ENCODE data around the gene PPM1B.
A peak's percentile ranks its signal among the peaks of the same experiment; 100 is the strongest.
"Not testable (repeated sequence)": the region's sequence is repeated elsewhere in the genome, so short reads cannot be mapped to it uniquely, and the experiment has no call there.

PPM1B gene

DNA sequence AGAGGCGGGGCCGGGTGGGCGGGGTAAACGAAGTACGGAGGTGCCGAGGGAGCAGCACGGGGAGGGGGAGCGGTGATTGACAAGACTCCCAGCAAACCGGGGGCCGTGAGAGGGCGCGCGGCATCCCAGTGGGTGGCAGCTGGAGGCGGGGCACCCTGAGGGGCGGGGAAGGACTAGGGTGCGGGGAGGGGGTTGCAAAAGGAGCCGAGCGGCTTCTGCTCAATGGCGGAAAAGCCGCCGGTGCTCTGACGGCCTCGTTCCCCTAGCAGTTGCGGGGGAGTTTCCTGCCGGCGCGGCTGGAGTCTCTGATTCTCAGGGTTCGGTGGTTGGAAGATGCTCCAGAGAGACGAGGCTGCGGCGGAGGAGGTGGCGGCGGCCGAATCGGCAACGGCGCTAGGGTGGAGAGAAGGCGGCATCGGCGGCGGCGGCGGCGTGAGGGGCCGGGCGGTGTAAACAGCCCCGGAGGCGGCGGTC is at the start of gene PPM1B:
Gene PPM1B, plus strand, starts transcription at position 195 of the 474 bp plus-strand sequence. CDS start 32,325 bp downstream, outside the sequence.
- no peak for DNase-seq

DNA sequence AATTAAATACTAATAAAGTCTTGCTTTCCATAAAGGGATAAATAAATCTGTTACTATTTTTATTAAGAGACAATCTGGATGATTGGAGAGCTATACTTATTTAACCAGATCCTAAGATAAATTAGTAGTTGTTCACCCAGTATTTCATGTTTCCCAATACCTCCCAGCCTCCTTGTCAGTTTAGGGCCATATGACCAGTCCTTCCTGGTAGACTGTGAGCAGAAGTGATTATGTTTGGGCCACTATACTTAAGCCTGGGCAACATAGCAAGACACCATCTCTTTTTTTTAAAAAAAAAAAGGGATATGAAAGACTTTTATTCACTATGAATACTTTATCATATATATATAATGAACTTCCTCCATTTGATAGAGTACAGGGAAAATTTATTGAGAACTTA is 48.8 kb upstream of the PPM1B start:
- no peak for DNase-seq

GRCh38 chr2:44120428-44120827 is 48.2 kb upstream of the PPM1B start:
- no peak for DNase-seq

DNA sequence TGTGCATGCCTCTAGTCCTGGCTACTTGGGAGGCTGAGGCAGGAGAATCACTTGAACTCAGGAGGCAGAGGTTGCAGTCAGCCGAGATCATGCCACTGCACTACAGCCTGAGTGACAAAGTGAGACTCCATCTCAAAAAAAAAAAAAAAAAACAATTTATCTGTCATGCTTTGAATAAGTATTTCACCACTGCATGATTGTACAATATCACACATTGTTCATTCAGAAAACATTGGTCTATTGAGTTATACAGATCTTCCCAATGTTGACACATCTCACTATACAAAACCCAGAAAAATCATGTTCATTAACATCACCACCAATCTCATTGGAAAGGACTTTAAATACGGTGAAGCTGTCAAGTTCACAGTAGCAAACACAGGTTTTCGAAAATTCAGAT is 46.8 kb upstream of the PPM1B start:
- no peak for DNase-seq

- DNase-seq: no peak
These were observed 44.2 kb upstream of the PPM1B start for GRCh38 chr2:44124500-44124899.

DNA sequence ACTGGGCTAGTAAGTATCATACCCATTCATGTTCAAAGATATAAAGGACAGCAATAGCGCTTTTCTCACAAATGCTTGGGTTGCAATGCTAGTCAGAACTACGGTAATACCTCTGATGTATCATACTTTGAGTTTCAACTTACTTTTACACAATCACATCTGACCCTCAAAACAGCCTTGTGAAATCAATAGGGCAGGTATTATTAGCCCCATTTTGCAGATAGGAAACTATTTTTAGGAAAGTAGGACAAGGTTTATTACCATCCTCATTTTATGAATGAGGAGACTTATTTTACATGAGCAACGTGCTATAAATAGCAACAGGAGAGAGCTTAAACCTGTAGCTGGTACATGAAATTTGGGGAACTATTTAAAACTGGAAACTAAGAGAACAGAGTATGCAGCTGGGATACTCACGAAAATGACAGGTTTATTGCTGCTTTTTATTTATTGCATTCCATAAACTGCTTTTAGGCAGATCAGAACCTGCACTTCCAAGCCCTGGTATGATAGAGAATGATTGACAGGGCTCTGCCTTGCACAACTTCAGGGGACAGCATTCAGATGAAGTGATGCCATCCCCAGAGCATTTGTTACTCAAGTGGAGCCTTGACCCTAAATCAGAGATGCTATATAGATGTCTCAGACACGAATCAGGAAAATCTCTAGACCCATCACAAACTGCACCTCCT is 42.4 kb upstream of the PPM1B start:
- no peak for DNase-seq

DNA sequence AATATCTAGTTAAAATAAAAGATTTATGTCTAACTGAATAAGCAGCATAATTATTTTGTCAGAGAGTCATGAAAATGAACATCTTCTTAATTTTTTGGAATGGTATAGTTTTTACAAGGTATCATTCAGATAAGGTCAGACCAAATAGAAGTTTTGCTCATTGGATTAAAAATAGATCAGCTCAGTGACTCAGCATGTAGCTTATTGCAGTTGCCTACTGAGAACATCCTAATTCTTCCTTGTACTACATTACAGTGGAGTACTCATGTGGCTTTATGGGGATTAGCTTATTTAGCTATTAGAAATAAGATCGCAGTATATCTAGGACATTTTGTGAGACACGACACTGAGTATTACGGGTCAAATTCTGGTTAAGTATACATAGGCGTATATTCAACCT is 38.2 kb upstream of the PPM1B start:
- DNase-seq: no peak

GRCh38 chr2:44131177-44131576 is 37.5 kb upstream of the PPM1B start:
- DNase-seq: peak; percentile 2

DNA sequence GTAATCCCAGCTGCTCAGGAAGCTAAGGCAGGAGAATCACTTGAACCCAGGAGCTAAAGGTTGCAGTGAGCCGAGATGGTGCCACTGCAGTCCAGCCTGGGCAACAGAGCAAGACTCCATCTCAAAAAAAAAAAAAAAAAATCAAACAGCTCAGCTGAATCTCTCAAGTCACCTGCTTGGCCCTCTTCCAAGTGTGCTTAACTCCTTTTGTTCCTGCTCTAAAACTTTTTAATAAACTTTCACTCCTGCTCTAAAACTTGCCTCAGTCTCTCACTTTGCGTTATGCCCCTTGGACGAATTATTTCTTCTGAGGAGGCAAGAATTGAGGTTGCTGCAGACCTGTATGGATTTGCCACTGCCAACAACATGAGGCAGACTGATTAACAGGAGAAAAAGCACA is 35.1 kb upstream of the PPM1B start:
- not testable (repeated sequence) for DNase-seq

- no peak for DNase-seq
These were observed 33.8 kb upstream of the PPM1B start for GRCh38 chr2:44134848-44135247.

- DNase-seq: no peak
These were observed 33.4 kb upstream of the PPM1B start for GRCh38 chr2:44135296-44135695.

DNA sequence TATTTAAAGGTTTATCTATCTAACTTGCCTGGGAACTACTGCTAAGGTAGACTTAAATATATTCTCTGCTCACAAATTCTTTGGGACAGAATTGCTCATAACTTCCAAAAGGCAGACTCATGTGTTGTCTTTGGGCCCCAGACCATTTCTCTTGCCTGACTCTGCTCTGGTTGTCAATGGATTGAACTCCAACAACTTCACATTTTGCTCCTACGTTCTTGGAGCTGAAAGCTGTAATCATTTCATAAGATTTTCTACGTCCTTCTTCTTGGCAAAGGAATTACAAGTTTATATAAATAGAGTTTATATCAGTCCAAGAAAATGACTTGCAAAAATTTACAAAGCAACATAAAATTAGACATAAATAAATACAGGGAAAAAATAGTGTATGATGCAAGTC is 32.9 kb upstream of the PPM1B start:
- DNase-seq: no peak

DNA sequence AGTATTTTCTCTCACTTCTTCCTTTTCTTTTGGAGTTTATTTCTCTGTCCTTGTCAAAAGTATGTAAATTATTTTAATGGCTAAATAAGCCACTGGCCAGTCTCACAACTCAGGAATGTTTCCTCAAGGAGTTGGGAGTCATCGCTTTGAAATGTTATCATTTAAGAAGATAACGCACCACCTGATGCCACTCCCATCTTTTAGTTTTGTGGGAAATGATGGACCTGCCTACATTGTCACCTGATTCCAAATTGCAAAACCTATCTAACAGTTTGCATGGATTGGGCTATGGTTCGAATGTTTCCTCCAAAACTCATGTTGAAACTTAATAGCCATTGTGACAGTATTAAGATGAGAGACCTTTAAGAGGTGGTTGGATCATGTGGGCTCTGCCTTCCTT is 32.4 kb upstream of the PPM1B start:
- DNase-seq: no peak

GRCh38 chr2:44137048-44137447 is 31.6 kb upstream of the PPM1B start:
- DNase-seq: no peak

DNA sequence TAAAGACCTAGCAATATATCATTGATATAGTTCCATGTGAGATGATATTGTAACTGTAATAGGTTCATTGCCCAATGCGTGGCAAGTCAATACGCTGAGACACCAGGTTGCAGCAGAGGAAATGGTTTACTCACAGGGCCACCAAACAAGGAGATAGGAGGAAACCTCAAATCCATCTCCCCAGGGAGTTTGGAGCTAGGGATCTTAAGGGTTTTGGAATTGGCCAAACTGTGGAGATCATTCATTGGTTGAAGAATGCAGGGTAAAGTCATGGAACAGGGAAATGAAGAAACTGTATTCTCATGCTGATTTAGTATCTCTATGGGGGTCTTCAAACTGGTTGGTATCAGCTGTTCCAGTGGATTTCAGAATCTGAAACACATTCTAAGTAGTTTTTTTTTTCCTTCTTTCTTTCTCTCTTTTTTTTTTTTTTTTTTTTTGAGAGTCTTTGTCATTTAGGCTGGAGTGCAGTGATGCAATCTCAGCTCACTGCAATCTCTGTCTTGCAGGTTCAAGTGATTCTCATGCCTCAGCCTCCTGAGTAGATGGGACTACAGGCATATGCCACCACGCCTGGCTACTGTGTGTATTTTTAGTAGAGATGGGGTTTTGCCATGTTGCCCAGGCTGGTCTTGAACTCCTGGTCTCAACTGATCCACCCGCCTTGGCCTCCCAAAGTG is 30.7 kb upstream of the PPM1B start:
- no peak for DNase-seq

DNA sequence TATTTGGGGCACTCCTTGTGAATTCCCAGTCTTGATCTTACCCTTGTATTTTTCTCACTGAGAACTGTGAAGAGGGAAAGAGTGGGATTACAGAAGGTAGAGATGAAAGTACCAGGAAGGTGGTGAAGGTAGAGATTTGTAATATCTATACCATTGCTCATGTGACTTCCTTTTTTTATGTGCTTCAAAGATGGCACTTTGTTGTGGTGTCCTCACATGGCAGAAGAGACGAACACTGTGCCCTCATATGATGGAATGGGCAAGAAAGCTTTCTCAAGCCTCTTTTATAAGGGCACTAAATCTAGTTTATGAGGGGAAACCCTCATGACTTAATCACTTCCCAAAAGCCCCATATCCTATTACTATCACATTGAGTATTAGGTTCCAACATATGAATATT is 28.9 kb upstream of the PPM1B start:
- DNase-seq: no peak

DNA sequence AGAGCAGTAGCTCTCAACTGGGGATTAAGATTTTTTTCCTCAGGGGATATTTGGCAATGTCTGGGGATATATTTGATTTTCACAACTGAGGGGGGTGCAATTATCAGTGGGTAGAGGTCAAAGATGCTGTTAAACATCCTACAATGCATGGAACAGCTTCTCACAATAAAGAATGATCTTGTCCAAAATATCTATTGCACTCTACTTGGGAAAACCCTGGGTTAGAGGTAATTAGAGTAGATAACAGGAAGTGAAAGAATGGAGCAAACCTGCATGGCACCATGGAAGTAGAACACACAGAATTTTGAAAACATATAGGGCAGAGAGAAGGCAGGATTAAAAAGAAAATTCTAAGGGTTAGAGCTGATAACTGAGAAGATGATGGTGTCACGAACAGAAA is 26.4 kb upstream of the PPM1B start:
- no peak for DNase-seq

- no peak for DNase-seq
These were observed 25.0 kb upstream of the PPM1B start for GRCh38 chr2:44143701-44144100.

DNA sequence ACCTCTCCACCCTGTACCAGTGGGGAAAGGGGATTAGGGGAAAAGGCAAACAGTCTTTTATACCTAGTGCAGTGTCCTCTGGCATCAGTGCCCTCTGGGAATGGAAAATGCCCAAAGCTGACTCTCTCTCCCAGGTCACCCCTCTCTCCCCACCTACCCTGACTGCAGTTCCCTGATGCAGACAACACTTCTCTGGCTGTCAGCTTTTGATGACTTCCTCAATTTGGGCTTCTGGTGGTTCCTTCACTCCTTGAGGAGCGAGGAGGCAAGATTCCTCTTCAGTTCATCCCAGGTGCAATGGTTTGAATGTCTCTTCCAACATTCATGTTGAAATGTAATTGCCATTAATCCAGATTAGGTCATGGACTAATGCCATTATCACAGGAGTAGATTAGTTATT is 19.7 kb upstream of the PPM1B start:
- no peak for DNase-seq

- DNase-seq: no peak
These were observed 18.2 kb upstream of the PPM1B start for GRCh38 chr2:44150473-44150872.

DNA sequence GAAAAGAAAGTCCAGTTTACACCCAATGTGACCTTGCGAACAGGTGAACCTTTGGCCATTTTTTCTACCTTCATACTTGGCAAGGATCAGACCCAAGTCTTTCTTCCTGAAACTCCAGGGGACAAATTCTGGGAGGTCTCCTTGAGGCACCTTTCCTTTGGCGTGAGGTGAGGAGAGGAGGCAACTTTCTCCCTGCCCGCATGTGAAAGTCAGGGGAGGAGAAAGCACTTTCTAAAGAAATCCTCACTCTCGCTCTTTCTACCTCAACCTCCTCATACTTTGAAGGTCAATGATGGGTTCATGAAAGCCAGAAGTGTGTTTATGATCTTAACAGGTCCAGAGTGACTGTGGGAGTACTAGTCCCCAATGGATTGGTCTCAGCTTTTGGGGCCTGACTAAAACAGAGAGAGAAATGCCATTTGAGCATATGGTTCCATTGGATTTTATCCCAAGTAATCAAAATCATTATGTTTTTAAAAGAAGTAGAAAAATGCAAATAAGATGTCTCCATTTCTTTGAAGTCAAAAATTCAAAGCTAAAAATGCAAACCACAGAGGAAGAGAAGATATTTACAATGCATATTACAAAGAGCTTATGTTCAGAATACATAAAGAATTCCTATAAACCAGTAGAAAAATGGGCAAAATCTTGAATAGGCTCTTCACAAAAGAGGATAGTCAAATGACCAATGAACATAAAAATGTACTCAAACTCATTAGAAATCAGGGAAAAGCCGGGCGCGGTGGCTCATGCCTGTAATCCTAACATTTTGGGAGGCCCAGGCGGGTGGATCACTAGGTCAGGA is 15.6 kb upstream of the PPM1B start:
- DNase-seq: no peak

DNA sequence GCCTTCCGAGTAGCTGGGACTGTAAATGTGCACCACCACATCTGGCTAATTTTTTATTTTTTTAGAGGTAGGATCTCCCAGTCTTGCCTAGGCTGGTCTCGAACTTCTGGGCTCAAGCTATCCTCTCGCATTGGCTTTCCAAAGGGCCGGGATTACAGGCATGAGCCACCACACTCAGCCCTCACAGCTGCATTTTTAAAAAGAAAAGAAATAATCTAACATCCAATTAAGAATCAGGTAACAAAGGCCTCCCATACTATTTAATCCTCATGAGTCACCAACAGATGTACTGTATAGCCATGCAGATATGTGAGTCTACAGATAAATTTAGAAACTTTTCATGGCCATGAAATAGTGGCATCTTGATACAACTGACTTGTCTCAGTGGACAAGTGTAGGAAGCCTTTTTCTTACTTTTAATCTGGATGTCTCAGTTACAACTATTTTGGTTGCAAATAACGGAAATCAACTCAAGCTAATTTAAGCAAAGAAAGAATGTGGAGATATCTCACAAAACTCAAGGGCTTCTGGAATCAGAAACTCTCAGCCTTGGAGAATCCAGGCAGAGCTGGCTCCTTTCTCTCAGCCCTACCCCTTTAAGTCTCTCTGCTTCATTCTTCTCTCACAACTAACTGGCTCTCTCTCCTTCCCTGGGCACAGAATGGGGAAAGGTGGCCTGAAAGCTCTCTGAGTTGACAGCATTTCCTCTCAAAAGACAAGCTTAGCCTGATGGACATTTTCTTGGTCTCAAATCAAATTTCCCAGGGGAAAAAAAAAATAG is 12.8 kb upstream of the PPM1B start:
- DNase-seq: no peak

- no peak for DNase-seq
These were observed 4.9 kb upstream of the PPM1B start for GRCh38 chr2:44163777-44164176.
